ENCODE measurements around the gene PRDM7.

PRDM7 gene

GRCh38 chr16:90033387-90033786, 43.7 kb downstream of the PRDM7 start:
- DNase-seq = no peak

- no peak for DNase-seq
These were observed 44.3 kb downstream of the PRDM7 start for GRCh38 chr16:90032674-90033331.

- no peak for DNase-seq
These were observed 45.0 kb downstream of the PRDM7 start for GRCh38 chr16:90031931-90032673.

GRCh38 chr16:90031186-90031930, 45.8 kb downstream of the PRDM7 start:
- DNase-seq = no peak

GRCh38 chr16:90028985-90029384, 48.1 kb downstream of the PRDM7 start:
- DNase-seq = no peak

GRCh38 chr16:90027611-90028010, 49.5 kb downstream of the PRDM7 start:
- DNase-seq = no peak

GRCh38 chr16:90026135-90026534, 51.0 kb downstream of the PRDM7 start:
- no peak for DNase-seq

GRCh38 chr16:90023078-90023447, 54.1 kb downstream of the PRDM7 start:
- no peak for DNase-seq

GRCh38 chr16:90022209-90023077, 54.7 kb downstream of the PRDM7 start:
- peak; percentile 91 for DNase-seq

GRCh38 chr16:90020838-90021382, 56.2 kb downstream of the PRDM7 start:
- DNase-seq = no peak

GRCh38 chr16:90020260-90020837, 56.8 kb downstream of the PRDM7 start:
- DNase-seq = no peak

- peak; percentile 60 for DNase-seq
These were observed 57.4 kb downstream of the PRDM7 start for GRCh38 chr16:90019543-90020259.

- no peak for DNase-seq
These were observed 58.2 kb downstream of the PRDM7 start, which contains the start of gene DBNDD1 for GRCh38 chr16:90018652-90019542. Gene DBNDD1 (minus strand): TSS chr16:90019456. CDS start chr16:90019341, 115 bp downstream.

GRCh38 chr16:90018297-90018651, 58.9 kb downstream of the PRDM7 start:
- no peak for DNase-seq

- no peak for DNase-seq
These were observed 60.7 kb downstream of the PRDM7 start for GRCh38 chr16:90016339-90016950.

GRCh38 chr16:90015586-90016338, 61.4 kb downstream of the PRDM7 start:
- DNase-seq = no peak

GRCh38 chr16:90012991-90013745, 64.0 kb downstream of the PRDM7 start:
- no peak for DNase-seq

- DNase-seq = no peak
These were observed 65.1 kb downstream of the PRDM7 start for GRCh38 chr16:90011908-90012501.
